NCI-H128 (cell line): ENCODE results near the gene STK11IP.

Source experiments
- DNase-seq: peaks from one replicate; lab custom pipeline; 2025; ENCODE audit not compliant: unreplicated experiment; lab: John Stamatoyannopoulos, UW

The STK11IP gene, protein sequence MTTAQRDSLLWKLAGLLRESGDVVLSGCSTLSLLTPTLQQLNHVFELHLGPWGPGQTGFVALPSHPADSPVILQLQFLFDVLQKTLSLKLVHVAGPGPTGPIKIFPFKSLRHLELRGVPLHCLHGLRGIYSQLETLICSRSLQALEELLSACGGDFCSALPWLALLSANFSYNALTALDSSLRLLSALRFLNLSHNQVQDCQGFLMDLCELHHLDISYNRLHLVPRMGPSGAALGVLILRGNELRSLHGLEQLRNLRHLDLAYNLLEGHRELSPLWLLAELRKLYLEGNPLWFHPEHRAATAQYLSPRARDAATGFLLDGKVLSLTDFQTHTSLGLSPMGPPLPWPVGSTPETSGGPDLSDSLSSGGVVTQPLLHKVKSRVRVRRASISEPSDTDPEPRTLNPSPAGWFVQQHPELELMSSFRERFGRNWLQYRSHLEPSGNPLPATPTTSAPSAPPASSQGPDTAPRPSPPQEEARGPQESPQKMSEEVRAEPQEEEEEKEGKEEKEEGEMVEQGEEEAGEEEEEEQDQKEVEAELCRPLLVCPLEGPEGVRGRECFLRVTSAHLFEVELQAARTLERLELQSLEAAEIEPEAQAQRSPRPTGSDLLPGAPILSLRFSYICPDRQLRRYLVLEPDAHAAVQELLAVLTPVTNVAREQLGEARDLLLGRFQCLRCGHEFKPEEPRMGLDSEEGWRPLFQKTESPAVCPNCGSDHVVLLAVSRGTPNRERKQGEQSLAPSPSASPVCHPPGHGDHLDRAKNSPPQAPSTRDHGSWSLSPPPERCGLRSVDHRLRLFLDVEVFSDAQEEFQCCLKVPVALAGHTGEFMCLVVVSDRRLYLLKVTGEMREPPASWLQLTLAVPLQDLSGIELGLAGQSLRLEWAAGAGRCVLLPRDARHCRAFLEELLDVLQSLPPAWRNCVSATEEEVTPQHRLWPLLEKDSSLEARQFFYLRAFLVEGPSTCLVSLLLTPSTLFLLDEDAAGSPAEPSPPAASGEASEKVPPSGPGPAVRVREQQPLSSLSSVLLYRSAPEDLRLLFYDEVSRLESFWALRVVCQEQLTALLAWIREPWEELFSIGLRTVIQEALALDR

DNA sequence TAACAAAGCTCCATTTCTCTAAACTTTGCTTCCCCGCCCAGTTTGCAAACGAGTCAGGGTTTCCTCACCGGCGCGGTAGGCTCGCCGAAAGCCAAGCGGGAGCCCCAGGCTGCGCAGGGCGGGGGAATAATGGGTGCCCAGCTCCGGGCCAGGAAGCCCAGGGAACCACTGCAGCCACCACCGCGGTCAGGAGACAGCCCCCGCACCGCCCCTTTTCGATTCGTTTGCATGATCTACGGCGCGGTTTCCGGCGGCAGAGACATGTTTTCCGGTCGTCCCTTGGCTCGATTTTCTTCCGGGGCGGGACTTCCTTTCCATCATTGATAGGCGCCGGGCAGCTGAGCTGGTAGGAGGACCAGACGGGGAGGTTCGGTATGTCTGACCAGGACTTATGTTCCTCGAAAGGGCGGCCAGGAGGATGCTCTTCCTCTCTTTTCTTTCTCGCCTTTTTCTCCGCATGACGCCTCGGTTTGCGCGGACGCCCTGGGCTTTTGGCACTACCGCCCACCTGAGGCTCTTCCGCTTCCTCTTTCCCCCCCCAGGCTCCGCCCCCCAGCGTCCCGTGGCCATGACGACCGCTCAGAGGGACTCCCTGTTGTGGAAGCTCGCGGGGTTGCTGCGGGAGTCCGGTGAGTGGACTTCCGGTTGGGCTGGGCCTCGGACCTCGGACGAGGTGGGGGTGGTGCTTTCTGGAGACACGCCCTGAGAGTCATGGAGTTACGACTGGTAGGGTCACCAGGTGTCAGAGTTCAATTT, at the start of gene STK11IP:
Gene STK11IP, plus strand, starts transcription at position 306 of the 756 bp plus-strand sequence. Its CDS starts 263 bp downstream, at position 569.
- peak; percentile 71 for DNase-seq

DNA sequence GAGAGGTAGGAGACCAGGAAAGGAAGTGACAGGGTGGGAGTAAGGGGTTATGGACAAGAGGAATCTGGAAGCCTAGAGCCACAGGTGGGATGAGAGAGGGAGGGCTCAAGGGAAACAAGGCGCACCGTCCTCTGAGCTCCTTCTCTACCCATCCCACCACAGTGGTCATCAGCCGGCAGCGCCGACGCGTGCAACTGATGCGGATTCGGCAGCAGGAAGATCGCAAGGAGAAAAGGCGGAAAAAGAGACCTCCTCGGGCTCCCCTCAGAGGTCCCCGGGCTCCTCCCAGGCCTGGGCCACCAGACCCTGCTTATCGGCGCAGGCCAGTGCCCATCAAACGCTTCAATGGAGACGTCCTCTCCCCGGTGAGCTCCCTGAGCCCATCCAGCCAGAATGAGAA, 48.7 kb upstream of the STK11IP start:
- no peak for DNase-seq

DNA sequence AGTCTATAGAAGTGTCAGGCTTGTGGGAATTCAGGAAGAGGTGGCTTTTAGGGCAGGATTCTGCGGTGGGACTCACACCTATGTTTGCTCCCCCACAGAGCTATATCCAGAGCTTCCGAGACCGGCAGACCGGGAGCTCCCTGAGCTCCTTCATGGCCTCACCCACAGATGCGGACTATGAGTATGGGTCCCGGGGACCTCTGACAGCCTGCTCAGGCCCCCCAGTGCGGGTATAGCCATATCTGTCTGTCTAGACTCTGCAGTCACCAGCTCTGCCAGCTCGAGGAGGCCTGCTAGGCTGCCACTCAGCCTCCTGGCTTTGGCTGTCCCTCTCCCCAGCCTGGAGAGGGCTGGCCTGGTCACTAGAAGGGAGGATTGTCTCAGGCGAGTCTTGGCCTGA, 48.0 kb upstream of the STK11IP start:
- no peak for DNase-seq

DNA sequence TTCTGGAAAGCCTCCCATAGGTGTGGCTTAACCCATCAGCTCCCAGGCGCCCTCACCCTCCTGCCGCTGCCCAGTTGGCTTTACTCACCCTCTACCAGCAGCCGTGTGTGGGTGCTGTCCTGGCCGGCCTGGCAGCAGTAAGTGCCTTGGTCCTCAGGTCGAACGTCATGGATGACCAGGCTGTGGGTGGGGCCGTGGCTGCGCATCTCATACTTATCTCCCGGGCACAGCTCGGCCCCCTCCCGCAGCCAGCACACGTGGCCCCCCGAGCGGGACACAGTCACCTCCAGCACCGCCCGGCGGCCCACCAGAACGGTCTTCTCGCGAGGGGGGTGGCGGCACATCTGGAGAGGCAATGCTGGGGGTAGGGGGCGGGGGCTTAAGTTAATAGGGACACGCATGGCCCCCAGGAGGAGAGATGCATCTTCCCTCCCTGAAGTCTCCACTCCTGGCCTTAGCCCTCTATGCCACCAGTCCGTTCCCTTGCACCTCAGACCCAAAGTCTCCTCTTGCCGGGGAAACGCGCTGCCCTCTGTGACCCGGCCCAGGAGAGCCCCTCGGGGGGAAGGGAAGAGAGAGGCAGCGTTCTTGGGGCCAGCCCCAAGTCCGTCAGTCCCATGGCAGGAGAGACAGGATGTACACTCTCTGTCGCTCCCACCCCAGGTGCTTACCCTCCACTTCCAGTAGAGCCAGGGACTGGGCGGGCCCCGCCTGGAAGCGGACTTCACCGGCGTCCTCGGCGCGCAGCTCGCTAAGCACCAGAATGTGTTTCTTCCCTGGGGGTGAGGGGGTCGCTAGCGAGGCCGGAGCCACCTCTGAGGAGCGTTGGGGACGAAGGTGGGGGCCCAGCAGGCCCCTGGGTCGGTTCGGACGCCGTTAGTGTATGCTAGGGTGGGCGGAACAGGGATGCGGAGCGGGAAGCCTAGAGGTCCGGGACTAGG, 45.9 kb upstream of the STK11IP start:
- DNase-seq: no peak

DNA sequence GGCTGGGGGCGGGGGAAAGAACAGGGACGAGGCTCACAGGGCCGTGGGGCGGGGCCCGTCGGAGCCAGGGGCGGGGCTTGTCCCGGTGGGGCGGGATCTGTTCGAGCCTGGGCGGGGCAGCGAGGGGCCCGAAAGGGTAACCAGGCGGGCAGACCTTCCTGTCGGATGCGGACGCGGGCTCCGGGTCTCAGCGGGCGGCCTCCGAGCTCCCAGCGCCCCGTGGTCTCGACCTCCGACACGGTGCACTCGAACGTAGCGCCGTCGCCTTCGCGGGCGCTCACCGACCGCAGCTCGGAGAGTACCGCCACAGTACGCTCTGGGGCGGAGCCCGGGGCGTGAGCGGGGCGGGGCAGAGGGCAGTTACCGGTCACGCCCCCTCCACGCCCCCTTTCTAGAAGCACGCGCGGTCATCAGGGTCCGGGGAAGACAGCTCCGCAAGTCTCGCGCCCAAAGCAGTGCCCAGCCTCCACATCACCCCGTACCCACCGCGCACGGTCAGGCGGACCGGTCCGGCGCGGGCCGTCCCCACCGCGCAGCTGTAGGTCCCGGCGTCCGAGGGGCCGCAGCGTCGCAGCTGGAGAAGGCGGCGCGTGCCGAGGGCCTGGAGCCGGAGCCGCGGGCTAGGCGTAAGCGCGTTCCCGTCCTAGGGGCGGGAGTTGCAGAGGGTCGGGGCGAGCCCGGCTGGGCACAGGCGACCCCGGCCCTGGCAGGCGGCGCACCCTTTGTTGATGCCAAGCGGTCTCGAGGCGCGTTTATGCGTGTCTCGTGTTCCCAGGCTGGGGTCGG, 45.1 kb upstream of the STK11IP start:
- DNase-seq: peak; percentile 71

DNA sequence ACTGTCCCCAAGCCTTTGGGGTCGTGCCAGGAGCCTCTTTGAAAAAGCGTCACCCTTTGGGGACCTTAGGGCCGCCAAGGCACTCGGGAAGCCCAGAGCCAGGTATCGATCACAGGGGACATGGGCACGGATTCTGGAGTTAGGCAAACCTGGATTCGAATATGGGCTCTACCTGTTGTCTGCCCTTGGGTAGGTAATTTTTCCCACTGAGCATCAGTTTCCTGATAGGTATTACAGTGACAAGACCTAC, 44.6 kb upstream of the STK11IP start:
- no peak for DNase-seq

DNA sequence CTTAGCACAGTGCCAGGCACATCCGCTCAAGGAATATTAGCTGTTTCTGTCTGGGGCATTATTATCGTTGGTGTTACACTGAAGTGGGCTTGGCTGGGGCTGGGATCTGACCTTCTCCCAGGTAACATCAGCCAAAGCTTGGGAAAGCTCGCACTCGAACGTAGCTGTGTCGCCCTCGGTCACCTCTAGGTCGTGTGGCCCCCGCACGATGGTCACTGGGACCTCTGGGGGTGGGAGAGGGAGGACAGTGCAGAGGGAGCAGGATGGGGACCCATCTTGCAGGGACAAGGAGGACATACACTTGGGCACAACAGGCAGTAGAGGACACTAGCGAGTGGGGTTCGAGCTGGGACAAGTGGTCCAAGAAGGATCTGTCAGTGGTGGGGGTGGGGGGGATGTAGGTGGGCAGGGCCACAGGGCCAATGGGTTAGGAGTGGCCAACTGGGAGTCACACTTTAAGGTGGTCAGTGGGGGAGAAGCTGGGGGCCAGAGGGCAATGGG, 44.1 kb upstream of the STK11IP start:
- DNase-seq: no peak

DNA sequence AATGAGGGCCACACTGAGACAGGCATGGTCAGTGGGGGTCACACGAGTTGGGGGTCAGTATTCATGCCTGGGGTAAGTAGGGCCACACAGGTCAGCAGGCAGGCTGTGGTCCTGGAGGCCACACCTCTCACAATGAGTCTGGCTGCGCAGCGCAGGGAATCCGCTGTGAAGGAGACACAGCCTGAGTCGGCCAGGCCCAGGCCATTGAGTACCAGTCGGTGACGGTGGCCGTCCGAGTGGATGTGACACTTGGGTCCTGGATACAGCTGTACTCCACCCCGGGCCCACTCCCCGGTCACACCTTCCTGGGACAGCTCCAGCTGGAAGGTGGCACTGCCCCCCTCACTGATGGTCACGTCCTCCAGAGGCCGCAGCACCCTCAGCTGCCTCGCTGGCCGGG, 43.3 kb upstream of the STK11IP start:
- no peak for DNase-seq

DNA sequence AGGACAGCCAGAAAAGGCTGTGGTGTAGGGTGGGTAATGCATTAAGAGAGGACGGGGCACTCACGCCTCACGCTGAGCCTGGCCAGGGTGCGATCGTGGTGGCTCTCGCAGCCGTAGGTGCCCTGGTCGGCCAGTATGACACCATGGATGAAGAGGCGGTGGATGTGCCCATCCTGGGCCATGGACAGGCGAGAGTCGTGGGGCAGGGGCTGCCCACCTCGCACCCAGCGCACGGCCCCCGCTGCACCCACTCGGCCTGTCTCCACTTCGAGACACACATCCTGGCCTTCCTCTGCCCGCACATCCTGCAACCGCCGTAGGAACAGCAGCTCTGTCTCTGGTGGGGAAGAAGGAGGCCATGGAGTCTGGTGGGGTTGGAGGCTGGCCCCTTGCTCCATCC, 41.7 kb upstream of the STK11IP start:
- no peak for DNase-seq

DNA sequence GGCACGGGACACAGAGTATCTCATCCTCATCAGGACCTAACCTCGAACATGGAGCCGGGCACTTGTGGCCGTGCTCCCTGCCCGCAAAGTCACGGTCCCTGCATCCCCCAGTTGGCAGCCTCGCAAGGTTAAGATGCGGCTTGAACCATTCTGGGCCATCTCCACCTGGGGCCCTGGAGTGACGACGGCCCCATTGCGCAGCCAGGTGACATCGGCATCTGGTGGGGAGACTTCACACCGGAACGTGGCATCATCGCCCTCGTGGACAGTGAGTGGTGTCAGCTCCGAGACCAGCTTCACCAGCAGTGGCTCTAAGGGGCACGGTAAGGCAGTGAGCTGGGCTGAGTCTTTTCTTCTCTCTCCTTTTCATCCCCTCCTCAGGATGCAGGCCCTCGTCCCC, 41.2 kb upstream of the STK11IP start:
- DNase-seq: no peak

DNA sequence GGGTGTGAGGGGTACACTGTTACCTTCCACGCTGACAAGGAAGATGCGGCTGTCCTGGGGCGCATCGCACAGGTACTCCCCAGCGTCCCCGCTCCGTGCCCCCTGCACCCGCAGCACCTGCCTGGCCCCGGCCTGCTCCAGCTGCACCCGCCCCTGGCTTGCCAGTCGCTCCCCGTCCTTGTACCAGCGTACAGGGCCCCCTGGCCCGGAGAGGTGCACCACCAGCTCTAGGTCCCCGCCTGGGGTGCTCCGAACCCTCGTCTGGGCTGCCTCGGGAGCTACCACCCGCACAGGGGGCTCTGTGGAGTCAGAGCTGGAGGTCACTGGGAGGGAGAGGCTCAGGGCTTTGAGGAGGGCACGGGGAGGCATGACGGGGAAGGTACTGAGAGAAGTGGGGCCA, 40.3 kb upstream of the STK11IP start:
- DNase-seq: no peak

DNA sequence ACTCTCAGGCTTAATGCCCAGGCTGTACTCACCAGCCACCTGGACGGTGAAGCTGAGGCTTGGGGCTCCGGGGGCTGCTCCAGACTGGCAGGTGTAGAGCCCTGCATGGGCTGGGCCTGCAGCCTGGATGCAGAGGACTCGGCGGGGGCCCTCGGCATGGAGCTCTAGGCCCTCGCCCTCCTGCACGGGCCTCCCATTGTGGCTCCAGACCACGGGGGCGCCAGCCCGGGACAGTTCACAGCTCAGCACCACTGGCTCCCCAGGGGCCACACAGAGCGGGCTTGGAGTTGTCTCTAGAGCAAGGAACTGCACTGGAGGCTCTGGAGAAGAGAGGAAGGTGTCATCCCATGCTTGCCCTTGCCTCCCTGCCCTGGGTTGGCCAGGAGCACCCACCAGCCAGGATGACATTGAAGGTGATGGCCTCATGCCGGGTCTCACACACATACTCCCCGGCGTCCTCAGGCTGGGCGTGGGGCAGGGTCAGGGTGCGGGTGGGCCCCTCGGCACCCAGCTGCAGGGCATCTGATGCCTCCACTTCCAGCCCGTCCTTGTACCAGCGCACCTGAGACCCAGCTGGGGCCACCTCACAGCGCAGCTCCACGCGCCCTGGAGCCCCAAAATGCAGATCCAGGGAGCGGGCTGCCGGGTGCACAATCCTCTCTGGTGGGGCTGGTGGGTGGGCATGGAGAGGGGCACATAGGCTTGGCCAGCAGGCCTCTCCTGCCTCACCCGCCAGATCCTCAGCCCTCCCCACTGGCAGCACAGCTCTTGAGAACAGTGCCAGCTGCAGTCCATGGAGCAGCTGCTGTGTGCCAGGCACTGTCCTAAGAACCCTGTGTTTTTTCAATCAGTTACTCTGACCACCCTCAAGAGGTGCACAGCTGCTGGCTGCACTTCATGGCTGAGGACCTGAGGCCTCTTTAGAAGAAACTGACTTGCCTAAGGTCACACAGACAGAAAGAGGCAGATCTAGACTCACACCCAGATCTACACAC, 39.6 kb upstream of the STK11IP start:
- no peak for DNase-seq

DNA sequence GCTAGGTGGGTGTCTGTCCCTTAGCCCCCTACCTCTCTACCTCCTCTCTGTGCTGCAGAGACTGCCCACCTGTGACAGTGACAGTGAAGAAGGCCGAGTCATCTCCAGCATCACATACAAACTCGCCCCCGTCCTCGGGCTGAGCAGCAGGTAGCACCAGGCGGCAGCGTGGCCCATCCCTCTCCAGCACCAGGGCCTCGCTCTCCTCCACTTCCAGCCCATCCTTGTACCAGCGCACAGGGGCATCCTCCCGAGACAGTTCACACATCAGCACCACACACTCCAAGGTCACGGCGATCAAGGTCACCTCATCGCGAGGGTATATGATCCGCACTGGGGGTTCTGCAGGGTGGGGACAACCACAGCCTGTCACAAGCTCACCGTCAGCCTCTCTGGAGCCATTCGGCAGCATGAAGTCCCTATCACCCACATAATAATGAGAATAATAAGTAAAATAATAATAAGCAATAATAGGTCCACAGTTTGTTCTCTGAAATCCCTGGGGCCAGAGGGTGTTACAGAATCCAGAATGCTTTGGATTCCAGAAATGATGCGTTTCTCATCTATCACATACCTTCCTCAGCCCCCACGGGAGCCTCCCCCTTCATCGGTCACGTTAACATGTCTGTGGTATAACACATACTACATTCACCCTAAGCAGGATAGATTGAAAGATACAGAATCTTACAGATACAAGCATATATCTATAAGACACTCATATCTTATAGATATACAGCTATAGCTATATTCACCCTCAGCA, 38.3 kb upstream of the STK11IP start:
- DNase-seq: no peak

DNA sequence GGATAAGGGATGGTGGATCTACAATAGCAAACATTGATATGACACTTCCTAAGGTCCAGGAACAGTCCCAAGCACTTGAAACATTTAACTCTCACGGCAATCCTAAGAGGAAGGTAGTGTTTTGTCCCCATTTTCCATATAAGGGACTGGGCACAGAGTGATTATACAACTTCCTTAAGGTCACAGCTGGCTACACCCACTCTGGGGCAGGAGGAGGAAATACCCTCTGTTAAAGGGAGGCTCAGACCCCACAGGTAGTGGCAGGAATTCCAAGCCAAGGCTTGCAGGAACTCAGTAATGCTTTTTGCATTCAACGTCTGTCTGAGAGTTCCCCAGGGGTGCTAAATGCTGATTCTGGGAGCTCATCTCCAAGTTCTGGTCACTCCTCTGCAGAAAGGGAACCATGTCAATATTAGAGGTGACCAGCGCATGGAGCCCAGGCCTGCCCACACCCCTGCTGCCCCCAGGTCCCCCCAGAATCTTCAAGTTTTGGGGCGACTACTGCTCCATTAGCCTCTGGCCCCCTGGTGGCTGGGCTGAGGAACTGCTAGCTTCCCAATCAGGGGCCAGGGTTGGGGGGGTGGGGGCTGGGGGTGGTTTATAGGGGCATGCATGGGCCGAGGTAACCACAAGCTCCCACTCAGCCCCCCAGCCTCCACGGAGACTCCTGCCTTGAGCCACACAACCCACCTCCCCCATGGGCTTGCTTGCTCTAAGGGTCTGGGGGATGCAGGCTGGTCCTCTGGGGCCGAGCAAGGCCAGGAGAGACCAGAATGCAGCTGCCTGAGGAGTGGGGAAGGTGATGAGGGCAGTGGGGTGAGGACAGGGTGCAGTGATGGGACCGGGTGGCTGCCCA, 37.4 kb upstream of the STK11IP start:
- DNase-seq: no peak

DNA sequence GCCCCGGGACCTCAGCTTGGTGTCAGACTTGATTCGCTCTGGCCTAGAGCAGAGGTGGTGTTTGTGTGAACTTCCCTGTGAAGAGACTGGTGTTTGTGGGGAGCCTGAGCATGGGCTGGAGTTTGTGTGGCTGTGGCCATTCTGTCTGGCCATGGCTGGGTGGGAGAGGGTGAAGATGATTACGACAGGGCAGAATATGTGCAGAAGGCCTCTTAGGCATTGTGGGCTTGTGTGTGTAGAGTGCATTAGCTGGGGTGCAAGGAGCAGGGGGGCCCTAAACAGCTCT, 36.8 kb upstream of the STK11IP start:
- DNase-seq: no peak

DNA sequence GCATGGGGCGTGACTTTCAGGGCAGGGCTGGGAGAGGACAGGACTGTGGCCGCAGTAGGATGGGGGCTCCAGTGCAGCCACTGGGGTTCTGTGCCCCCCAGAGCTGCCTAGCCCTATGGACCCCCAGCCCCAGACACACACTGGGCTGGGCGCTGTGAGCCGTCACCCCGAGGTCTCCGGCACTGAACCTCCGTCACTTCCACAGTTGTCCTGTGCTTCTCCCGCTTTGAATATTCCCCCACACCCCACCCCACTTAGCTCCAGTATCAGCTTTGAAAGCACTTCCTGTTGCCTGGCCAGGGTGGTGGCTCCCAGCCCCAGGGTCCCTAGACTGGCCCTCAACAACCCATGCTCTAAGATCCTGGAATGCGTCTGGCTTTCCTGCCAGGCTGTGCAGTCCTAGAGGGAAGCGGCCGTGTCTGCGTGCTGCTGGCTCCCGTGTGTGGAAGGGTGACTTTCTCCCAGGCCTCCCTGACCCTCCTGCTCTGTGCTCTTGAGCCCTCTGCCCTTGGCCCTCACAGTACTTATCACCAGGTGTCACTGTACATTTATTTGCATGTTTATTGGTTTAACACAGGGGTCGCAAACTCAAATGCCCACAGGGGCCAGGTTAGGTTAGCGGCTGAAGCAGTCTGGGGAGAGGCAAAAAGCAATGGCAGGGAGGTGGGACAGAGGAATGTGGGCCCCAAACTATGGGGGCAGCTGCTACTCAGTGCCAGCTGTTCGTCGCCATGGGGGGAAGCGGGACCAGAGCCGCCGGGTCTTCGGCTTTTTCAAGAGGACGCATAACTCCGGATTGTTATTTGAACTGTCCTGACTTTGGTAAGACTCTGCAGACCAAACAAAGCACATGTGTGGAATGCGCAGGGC, 36.2 kb upstream of the STK11IP start:
- no peak for DNase-seq
